GM12878 (cell line): ENCODE measurements around the gene SGF29. TPM values are rescaled to one million over a fixed set of nuclear protein-coding genes. Genes with fewer than 3 reads are reported as not detected.

ENCODE experiments used
- ATAC-seq: fragments of 200-7000 bp; cut with Tn5 transposase; 3 replicates; pipeline ENCODE4 v1.9.1; 2020; ENCODE audit warnings: mild to moderate bottlenecking, moderate library complexity
- BruUV-seq: library from RNA; stranded (reverse); fragments of 400-500 nt; replicated peaks from 2 replicates; lab custom pipeline; 2021; lab: Mats Ljungman, UMichigan
- CTCF ChIA-PET: fragments of 300-600 bp; sonication (Branson Sonifier 250); formaldehyde crosslinking; extraction: SDS; loops from one replicate; lab custom pipeline; 2021; ENCODE audit warnings: inconsistent platforms; lab: Yijun Ruan, JAX
- POLR2A ChIA-PET: fragments of 350-600 bp; formaldehyde crosslinking; extraction: SDS; loops from one replicate; lab custom pipeline; 2021; ENCODE audit warnings: inconsistent platforms; lab: Charles Lee
- RAD21 ChIA-PET: fragments of 300-600 bp; sonication (Branson Sonifier 250); formaldehyde crosslinking; loops from one replicate; lab custom pipeline; 2023; ENCODE audit warnings: antibody characterized with exemption; ENCODE audit not compliant: unreplicated experiment; lab: Charles Lee
- SMC1A ChIA-PET: fragments of 300-600 bp; sonication (Branson Sonifier 250); formaldehyde crosslinking; loops from one replicate; lab custom pipeline; 2023; ENCODE audit not compliant: unreplicated experiment, uncharacterized antibody; lab: Charles Lee
- DNase-seq: peaks from one replicate; pipeline ENCODE4 v3.0.0-alpha.2; 2011; ENCODE audit warnings: low read depth, low spot score
- FAIRE-seq: peaks from 3 replicates; lab custom pipeline; 2011; peaks lifted over from hg19 to GRCh38; lab: Jason Lieb, UNC
- H2AFZ ChIP-seq: 2 replicates; pipeline ENCODE4 v1.6.0; 2011; ENCODE audit warnings: low read depth, low read length, control low read depth; ENCODE audit not compliant: control insufficient read depth
- H3K27ac ChIP-seq: 2 replicates; pipeline ENCODE4 v1.5.1; 2011; ENCODE audit warnings: control low read depth; ENCODE audit not compliant: control insufficient read depth, insufficient read depth
- H3K27me3 ChIP-seq, 2 experiments: replicated peaks in 1 of 2; 2 replicates each; pipeline versions ENCODE4 v1.6.0 to v1.6.1; 2011; ENCODE audit warnings: low read length in 1 of 2; ENCODE audit not compliant: control insufficient read depth in 2 of 2, insufficient read depth in 2 of 2
- H3K36me3 ChIP-seq, 2 experiments: 2 replicates each; pipeline ENCODE4 v1.5.1; 2011; ENCODE audit warnings: low read length in 1 of 2; ENCODE audit not compliant: control insufficient read depth in 2 of 2, insufficient read depth in 2 of 2
- H3K4me1 ChIP-seq: 2 replicates; pipeline ENCODE4 v1.6.1; 2011; ENCODE audit warnings: mild to moderate bottlenecking, low read length, moderate library complexity, mixed read lengths; ENCODE audit not compliant: control insufficient read depth, insufficient read depth
- H3K4me2 ChIP-seq: 2 replicates; pipeline ENCODE4 v1.6.0; 2011; ENCODE audit warnings: control low read depth; ENCODE audit not compliant: control insufficient read depth, insufficient read depth
- H3K4me3 ChIP-seq: fragments of 200-600 bp; sonication (generic); 2 replicates; pipeline ENCODE4 v1.5.1; 2016
- H3K79me2 ChIP-seq: 2 replicates; pipeline ENCODE4 v1.6.0; 2011; ENCODE audit warnings: low read length; ENCODE audit not compliant: control insufficient read depth, insufficient read depth
- H3K9ac ChIP-seq: 2 replicates; pipeline ENCODE4 v1.8.0; 2011; ENCODE audit warnings: low read length, control low read depth, mixed read lengths; ENCODE audit not compliant: control insufficient read depth, insufficient read depth
- H3K9me3 ChIP-seq: replicated peaks from 3 replicates; pipeline ENCODE4 v1.5.1; 2011; ENCODE audit warnings: mild to moderate bottlenecking, low read length; ENCODE audit not compliant: control insufficient read depth, insufficient read depth
- H4K20me1 ChIP-seq: 2 replicates; pipeline ENCODE4 v1.6.0; 2011; ENCODE audit not compliant: control insufficient read depth, insufficient read depth
- BACH1 ChIP-seq: fragments of 450-650 bp; IDR thresholded peaks from 2 replicates; pipeline ENCODE4 v1.6.1; 2017; ENCODE audit warnings: mild to moderate bottlenecking, borderline replicate concordance
- NR2C1 ChIP-seq: fragments of 450-650 bp; IDR thresholded peaks from 2 replicates; pipeline ENCODE4 v1.6.1; 2017; ENCODE audit warnings: antibody characterized with exemption, mild to moderate bottlenecking, moderate library complexity
- SMAD1 ChIP-seq: fragments of 450-650 bp; IDR thresholded peaks from 2 replicates; pipeline ENCODE4 v1.6.1; 2018; ENCODE audit warnings: mild to moderate bottlenecking, low read depth; ENCODE audit not compliant: partially characterized antibody
- WGBS: methylation state at CpG from one replicate; pipeline ENCODE4 v1.1.6; 2016; ENCODE audit warnings: low lambda C conversion rate; ENCODE audit not compliant: insufficient replicate concordance, insufficient coverage; ENCODE audit errors: missing lambda C conversion rate; 5-methylcytosine and 5-hydroxymethylcytosine counted together
- in situ Hi-C: fragments of 300-500 bp; cut with MboI; formaldehyde crosslinking; loops from 9 replicates; pipeline ENCODE4 v1.14.3; 2018; ENCODE audit warnings: mixed read lengths
- intact Hi-C: fragments of 100-400 bp; cut with micrococcal nuclease; formaldehyde crosslinking; loops from one replicate; pipeline ENCODE4 v1.14.2; 2022; ENCODE audit not compliant: unreplicated experiment
- polyA plus RNA-seq, 11 experiments: library from polyadenylated mRNA; depleted of rRNA in 4 of 11; unstranded in 6 of 11; stranded (reverse) in 5 of 11; fragments of >200 nt; fragmentation: Nextera tagmentation in 4 of 11; fragmentation: Illumina TruSeq in 1 of 11; extraction: Ambion mirVana in 4 of 11; extraction: Trizol in 1 of 11; gene quantifications; 1 replicate in 1 of 11; 2 replicates in 10 of 11; pipeline versions ENCODE4 v1.2.1 to v1.2.3, GENCODE V29; 2011 to 2016; ENCODE audit warnings: inconsistent platforms in 2 of 11, missing spikeins in 2 of 11, low read depth in 1 of 11
- total RNA-seq, 4 experiments: library from RNA; depleted of rRNA in 3 of 4; stranded (reverse); fragments of >200 nt in 3 of 4; fragmentation: Illumina TruSeq in 1 of 4; extraction: Trizol in 1 of 4; gene quantifications; 2 replicates each; pipeline versions ENCODE4 v1.2.1 to v1.2.3, GENCODE V29; 2013 to 2021
- TF ChIP-seq, protein P1 (sequence below): fragments of 450-650 bp; formaldehyde crosslinking; IDR thresholded peaks from 2 replicates; pipeline ENCODE4 v1.4.0; 2020; ENCODE audit warnings: mild to moderate bottlenecking, moderate library complexity

Gene SGF29
- total and polyA plus RNA-seq, 10 of the 15 experiments (the other 5 are each of a cell fraction or from before 2014, with no cell fraction given), result 2.2 to 20.1 (median 12.3) TPM

DNA sequence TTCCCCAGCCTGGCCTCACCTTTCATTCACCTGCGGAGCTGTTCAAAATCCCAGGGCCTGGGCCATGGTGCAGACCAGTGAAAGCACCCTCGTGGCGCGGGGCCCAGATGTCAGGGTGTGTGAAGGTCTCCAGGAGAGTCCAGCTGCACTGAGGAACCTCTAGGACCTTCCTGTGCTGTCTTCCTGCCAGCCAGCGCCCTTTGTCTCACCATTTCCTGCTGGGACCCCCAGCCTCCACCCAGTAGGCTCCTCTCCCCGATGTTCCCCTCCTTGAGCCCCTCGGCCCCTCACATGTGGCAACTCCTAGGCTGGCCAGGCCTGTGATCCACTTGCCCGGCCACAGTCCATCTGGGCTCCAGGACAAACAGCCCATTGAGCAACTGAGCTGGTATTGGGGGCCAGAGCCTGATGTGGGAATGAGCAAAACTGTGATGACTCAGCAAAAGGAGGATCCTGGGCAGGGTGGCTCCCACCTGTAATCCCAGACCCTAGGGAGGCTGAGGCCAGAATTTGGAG, 42.5 kb downstream of the SGF29 start:
- Histone ChIP-seq H3K27ac (no peak overlapping the region), H3K4me2 (no peak overlapping the region)
- 55% methylated on average over 8 of the region's 8 CpGs for WGBS

More for the DNA sequence above, 42.5 kb downstream of the SGF29 start:
- Histone ChIP-seq H3K4me1 (no peaks in the 10 kb centered on the region), H2AFZ (no peak overlapping the region), H3K27me3 (no peaks in the 10 kb centered on the region), H3K79me2 (no peaks in the 10 kb centered on the region), H3K9me3 (no peaks in the 10 kb centered on the region), H3K9ac (no peak overlapping the region), H3K36me3 (peaks cover 0 to under 1% of the 10 kb centered on the region in 2 experiments; a peak in 2 of 4 replicates), H3K4me3 (no peak overlapping the region), H4K20me1 (no peaks in the 10 kb centered on the region)
- FAIRE-seq (no peak), DNase-seq (no peak), ATAC-seq (no peak)
- intact Hi-C loops, result no loop called here
- in situ Hi-C loops, result no loop called here
- TF ChIP-seq SMAD1 (no peak), BACH1 (no peak), NR2C1 (no peak)
- TF ChIP-seq, protein P1, sequence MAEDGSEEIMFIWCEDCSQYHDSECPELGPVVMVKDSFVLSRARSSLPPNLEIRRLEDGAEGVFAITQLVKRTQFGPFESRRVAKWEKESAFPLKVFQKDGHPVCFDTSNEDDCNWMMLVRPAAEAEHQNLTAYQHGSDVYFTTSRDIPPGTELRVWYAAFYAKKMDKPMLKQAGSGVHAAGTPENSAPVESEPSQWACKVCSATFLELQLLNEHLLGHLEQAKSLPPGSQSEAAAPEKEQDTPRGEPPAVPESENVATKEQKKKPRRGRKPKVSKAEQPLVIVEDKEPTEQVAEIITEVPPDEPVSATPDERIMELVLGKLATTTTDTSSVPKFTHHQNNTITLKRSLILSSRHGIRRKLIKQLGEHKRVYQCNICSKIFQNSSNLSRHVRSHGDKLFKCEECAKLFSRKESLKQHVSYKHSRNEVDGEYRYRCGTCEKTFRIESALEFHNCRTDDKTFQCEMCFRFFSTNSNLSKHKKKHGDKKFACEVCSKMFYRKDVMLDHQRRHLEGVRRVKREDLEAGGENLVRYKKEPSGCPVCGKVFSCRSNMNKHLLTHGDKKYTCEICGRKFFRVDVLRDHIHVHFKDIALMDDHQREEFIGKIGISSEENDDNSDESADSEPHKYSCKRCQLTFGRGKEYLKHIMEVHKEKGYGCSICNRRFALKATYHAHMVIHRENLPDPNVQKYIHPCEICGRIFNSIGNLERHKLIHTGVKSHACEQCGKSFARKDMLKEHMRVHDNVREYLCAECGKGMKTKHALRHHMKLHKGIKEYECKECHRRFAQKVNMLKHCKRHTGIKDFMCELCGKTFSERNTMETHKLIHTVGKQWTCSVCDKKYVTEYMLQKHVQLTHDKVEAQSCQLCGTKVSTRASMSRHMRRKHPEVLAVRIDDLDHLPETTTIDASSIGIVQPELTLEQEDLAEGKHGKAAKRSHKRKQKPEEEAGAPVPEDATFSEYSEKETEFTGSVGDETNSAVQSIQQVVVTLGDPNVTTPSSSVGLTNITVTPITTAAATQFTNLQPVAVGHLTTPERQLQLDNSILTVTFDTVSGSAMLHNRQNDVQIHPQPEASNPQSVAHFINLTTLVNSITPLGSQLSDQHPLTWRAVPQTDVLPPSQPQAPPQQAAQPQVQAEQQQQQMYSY (CRISPR knock-in tag), result no peak
- POLR2A ChIA-PET, result no interaction called here
- RAD21 ChIA-PET, result no interaction called here
- CTCF ChIA-PET, result interaction anchor here (0.6 kb wide), 1 partner anchor 14 kb away, joined by 3 read pairs; the partner anchor contains the start of gene SULT1A1
- BruUV-seq, result no TSS peak
- SMC1A ChIA-PET, result no interaction called here
